Measurements from ENCODE around the gene RNF126.
"Not testable (repeated sequence)": the region's sequence is repeated elsewhere in the genome, so short reads cannot be mapped to it uniquely, and the experiment has no call there.

The RNF126 gene

GRCh38 chr19:646779-647565 is 16.0 kb downstream of the RNF126 start:
- no peak for DNase-seq (ENCODE audit: low read depth)

DNA sequence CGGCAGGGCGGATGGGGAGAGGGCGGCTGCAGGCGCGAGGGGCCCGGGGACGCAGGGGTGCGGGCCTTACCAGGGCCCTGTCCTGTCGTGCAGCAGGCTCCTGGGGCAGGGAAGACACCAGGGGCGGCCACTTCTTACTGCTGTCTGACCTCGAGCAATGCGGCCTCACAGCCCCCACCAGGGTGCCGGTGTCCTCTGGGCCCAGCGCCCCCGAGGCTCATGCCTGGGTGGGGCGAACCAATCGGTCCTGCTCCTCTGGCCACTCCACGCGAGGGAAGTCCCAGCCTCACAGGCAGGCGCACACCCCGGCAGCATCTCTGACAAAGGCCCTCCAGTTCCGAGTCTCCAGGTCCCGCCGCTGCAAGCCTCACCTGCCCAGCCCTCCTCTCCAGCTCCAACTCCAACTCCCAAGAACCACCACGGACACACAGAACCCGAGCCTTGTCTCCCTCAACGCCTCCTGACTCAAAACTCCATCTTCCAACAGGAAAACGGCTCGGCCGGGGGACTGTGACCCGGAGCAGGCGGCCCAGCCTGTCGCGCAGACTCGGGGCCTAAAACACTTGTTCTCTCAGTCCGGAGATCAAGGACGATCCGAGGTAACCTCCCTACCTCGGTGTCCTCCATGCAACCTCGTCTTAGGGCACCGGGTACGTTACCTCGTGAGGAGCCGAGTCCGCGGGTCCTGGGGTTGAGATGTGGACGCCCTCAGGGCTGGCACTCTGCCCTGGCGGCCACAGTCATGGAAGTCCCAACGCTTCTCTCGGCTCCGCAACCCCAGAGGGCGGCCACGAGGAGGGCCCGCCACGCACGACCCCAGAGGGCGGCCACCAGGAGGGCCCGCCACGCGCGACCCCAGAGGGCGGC is 16.9 kb downstream of the RNF126 start:
- DNase-seq (ENCODE audit: low read depth), result no peak

DNA sequence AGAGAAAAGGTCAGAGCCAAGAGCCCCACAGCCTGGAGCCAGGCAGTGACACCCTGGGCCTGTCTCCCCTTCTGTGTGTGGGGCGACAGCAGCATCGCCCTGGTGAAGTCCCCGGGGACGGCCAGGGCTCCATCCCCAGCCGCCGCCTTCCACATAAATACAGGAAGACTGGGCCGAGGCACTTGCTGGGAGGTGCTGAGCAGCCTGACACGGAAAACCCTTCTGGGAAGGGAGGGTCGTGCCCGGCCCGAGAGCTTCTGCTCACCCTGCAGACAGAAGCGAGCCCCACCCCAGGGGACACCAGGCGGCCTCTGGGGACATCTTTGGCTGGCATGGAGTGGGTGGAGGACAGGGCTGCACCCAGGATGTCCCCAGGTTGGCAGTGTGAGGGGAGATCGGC is 18.2 kb downstream of the RNF126 start:
- DNase-seq (ENCODE audit: low read depth), result no peak

DNA sequence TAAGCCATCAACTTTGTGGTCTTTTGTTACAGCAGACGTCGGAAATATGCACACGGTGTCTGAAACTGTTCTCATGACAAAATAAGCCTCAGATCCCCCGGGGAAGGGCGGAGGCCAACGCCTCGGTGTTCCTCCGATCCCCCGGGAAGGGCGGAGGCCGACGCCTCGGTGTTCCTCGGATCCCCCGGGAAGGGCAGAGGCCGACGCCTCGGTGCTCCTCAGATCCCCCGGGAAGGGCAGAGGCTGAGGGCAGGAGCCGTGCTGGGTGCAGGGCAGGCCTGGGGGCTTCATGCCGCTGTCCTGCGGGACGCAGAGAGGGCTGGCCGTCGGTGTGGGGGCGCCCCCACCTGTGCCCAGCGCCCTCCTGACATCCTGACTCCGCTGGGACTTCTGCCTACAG is 18.7 kb downstream of the RNF126 start:
- DNase-seq (ENCODE audit: low read depth), result no peak

DNA sequence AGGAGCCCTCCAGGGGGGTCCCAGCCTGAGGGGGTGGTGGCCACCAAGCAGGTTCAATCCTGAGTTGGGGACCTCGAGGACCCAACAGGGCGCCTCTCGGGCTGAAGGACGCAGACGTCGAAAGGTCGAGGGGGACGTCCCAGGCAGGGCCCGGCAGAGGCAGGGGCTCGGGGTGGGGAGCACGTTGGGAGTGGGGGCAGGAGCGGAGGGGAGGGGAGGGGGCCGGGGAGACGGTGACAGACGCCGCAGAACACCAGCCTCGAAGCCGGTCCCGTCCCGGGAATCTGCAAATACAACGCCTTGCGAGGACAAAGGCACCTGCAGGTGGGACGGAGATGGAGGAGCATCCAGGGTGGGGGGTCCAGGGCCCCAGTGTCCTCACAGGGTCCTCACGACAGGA is 19.3 kb downstream of the RNF126 start:
- DNase-seq (ENCODE audit: low read depth), result no peak

DNA sequence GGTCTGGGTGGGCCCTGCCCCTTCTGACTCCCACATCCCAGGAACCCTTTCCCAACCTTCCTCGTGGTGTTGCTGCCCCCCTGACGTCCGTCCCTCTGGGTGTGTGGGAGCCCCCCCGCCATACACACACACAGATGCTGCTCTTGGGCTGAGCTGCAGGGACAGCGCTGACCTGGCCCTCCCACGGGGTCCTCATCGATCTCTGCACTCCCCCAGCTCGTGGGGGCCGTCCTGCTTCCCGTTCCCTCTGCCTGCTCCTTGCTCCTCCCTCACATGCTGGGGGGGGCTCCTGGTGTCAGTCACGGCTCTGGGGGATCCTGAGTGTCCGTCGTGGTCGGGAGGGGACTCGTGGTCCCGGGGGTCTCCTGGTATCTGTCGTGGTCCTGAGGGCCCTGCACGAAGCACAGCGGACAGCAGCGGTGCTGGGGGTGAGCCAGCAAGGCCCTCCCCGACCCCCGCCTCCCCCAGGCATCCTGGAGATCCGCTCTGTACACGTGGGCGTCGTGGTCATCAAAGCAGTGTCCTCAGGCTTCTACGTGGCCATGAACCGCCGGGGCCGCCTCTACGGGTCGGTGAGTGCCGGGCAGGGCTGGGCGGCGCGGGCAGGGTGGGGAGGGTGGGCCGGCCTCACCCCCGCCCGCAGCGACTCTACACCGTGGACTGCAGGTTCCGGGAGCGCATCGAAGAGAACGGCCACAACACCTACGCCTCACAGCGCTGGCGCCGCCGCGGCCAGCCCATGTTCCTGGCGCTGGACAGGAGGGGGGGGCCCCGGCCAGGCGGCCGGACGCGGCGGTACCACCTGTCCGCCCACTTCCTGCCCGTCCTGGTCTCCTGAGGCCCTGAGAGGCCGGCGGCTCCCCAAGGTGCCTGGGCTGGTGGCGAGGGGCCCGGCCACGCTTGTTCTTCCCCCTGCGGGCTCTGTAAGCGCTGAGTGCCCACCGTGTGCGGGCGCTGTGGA is 20.0 kb downstream of the RNF126 start:
- DNase-seq (ENCODE audit: low read depth), result no peak

DNA sequence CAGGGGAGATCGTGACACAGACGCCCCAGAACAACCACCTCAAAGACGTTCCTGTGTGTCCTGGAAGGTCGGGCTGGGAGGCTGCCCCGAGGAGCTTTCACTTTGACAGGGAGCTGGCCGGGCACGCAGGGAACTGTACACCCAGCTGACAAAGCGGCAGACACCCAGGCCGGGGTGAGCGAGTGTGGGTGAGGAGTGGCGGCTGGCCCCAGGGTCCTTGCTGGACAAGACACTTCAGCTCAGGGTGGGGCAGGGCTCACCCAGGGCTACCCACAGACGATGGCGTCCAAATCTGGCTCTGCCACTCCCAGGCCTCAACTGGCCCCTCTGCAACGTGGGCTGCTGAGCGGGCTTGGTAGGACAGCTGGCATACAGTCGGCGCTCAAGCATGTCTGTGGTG is 21.3 kb downstream of the RNF126 start:
- DNase-seq (ENCODE audit: low read depth), result no peak

DNA sequence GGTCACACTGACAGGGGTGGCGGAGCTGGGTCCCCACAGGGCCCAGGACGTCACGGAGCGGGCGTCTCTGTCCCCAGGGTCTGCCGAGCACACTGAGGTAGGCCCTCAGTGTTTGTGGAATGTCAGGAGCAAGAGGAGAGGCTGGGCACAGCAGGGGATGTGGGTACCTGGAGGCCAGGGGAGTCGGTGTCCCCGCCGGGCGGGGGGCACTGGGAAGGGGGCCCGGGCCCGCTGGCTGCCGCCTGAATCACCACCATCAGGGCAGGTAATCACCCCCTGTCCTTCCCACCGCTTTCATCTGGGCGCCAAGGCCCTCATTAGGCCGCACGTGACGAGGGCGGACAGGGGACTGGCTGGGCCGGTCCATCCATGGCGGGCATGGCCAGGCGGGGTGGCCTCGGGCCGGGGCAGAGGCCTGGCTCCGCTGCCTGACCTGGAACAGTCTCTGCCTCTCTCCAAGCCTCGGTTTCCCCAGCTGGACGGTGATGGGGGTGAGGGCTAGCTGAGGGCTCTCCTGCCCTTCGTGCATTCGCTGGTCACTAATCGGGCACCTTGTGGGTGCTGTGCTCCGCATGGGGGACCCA is 22.3 kb downstream of the RNF126 start:
- no peak for DNase-seq (ENCODE audit: low read depth)

DNA sequence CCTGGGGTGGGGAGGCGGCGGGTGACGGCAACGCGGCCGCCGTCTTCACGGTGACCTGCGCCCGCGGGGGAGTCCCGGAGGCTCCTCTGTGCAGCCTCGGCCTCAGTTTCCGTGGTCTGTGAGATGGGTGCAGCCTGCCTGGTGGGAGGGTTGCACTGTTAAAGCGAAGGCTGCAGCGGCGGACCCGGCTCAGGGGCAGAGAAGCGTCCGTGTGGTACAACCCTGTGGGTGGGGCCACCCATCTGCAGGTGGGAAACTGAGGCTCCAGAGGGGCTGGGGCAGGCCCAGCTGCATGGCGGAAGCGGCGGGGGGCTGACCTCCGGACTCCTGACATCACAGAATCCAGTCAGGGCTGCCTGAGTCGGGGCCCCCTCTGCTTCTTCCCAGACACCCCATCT is 22.9 kb downstream of the RNF126 start:
- DNase-seq (ENCODE audit: low read depth), result no peak

DNA sequence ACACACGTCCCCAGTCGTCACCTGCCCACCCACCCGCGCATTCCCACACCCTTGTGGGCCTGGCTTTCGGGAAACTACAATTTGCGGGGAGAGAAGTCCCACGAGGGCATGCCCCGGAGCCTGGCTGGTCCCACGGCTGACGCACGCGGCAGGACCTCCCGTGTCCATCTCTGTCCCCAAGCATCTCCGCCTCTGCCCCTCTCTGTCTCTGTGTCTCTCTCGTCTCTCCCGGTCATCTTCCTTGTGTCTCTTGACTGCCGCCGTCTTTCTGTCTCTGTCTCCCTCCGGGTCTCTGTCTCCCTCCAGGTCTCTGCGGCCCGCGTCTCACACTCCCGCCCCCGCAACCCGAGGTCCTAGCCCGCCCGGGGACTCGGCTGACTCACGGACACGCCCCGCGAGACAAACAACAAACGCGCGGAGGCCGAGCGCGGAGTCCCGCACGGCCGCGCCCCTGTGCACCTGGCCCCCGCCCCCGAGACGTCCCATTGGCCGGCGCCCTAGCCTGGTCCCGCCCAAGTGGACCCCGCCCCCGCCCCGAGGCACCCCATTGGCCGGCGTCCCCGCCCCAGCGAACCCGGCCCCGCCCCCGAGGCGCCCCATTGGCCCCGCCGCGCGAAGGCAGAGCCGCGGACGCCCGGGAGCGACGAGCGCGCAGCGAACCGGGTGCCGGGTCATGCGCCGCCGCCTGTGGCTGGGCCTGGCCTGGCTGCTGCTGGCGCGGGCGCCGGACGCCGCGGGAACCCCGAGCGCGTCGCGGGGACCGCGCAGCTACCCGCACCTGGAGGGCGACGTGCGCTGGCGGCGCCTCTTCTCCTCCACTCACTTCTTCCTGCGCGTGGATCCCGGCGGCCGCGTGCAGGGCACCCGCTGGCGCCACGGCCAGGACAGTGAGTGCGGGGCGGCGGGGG is 23.5 kb downstream of the RNF126 start, which contains the start of gene FGF22:
TSS of gene FGF22 (plus strand) at position 627 of the 908 bp plus-strand sequence. CDS start at position 674, 47 bp downstream.
- peak; percentile 90 for DNase-seq (ENCODE audit: low read depth)

DNA sequence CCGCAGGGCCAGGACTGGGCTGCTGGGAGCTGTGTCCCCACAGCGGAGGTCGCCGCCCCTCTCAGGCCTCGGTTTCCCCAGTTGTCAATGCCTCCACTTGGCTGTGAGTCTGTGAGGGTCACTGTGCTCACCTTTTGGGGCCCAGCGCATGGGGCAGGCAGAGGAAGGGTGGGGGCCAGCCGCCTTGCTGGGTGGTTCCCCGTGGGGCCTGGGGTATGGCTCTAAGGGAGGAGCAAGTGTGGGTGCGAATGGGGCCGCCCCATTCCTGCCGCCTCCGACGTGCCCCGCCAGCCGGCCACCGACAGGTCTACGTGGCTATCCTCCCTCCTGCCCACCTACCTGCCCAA is 24.1 kb downstream of the RNF126 start:
- no peak for DNase-seq (ENCODE audit: low read depth)

DNA sequence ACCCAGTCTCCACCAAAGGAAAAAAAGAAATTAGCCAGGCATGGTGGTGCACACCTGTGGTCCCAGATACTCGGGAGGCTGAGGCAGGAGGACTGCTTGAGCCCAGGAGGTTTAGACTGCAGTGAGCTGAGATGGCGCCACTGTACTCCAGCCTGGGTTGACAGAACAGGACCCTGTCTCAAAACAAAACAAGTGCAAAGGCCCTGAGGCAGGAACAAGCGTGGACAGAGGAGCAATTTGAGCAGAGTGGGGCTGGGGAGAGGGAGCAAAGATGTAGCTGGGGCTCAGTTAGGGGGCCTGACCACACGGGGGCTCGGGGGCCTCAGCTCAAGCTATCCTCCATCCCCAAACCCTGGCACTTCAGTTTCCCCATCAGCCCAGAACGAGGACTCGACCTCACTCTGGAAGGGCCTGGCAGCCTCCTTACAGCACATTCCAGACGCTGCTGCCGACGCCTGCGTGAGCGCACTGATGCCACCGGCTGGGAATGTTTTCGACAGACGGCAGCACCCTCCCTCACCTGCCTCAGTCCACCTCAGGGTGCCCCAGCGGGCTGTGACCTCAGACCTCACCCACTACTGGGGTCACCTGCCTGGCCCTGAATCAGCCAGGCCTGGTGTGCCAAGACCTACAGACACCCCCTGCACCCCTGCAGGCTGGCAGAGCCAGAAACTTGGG is 27.9 kb downstream of the RNF126 start:
- DNase-seq (ENCODE audit: low read depth), result no peak

- DNase-seq (ENCODE audit: low read depth), result no peak
Measured at GRCh38 chr19:633786-634639, 29.0 kb downstream of the RNF126 start.

DNA sequence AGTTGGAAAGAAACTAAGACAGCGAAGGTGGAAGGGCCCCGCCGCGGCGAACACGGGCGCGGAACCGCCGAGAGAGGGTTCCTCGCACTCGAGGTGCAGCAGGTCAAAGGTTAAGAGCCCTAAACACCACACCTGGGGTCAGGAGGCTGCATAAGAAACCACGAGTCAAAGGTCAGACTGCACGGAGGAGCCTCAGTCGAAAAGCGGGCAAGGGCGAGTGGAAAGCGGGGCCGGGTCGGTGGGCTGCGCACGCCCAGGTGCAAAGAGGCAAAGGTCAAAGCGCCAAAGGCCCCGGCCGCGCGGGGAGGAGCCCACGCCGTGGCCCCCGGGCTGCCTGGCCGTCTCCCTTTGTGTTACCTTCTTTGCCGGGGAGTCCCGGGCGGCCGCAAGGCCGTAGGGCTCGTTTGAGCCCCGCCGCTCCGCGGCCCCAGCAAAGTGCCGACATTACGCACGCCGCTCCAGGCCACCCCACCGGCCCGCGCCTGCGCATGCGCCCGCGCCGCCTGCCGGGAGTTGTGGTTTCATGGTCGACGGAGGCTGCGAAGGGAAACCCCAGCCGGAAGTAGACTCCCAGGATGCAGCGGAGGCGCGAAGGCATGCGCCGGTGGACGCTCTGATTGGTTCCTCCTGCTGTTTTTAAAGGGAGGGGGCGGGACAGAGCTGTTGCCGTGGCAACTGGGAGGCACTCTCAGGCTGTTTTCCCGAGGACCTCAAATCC is 29.8 kb downstream of the RNF126 start, which contains the start of gene POLRMT:
TSS of gene POLRMT (minus strand) at position 470 of the 718 bp plus-strand sequence. CDS start at position 445, 25 bp downstream.
- peak; percentile 97 for DNase-seq (ENCODE audit: low read depth)

DNA sequence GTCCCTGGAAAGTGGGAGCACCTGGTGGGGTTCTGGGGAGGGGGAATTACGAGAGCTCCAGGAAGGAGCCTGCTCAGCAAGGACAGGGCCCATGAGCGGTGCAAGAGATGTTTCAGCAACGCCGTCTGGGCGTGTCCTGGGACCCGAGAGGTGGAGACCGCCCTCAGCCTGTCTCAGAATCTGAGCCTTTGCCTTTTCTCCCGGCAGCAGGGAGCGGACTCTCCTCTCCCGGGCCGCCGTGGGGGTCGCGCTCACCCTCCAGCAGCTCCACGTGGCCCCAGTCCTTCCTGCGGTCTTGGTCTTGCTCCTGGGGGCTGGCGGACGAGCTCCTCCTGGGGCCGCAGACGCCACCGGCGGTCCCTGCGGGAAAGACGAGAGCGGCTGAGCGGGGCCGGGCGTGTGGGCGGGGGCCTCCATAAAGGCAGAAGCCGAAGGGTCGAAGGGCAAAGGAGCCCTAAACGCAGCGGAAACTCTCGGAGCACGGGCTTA is 30.4 kb downstream of the RNF126 start:
- DNase-seq (ENCODE audit: low read depth), result peak; percentile 33

DNA sequence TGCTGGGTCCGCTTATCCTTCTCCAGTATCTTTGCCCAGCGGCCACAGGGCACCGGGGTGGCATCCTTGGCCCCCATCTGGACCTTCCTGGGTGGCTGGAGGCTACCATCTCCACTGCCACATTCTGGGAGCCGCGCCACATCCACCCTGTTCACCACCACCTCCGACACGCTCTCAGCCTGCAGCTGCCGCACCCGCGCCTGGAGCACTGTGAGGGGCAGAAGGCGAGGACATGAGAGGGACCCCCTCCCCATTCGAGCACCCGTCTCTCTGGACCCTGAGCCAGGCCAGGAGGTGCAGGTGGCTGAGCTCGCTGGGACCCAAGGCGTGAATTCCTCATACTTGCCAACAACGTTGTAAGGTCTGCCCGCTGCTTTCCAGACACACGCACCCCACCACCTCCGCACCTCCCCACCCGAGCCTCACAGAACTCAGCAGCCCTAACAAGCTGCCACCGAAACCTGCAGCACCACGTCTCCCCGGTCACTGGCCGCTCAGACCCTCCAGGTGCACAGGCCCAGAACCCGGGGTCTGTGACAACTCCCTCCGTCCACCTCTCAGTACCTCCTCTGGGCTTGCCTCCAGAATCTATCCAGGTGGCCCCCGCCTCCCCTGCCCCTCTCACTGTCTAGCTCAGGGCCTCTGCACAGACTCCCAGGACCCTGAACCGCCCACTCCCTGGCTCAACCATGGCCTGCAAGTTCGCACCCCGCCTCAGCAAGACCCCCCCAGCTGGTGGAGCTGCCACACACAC is 32.9 kb downstream of the RNF126 start:
- no peak for DNase-seq (ENCODE audit: low read depth)

DNA sequence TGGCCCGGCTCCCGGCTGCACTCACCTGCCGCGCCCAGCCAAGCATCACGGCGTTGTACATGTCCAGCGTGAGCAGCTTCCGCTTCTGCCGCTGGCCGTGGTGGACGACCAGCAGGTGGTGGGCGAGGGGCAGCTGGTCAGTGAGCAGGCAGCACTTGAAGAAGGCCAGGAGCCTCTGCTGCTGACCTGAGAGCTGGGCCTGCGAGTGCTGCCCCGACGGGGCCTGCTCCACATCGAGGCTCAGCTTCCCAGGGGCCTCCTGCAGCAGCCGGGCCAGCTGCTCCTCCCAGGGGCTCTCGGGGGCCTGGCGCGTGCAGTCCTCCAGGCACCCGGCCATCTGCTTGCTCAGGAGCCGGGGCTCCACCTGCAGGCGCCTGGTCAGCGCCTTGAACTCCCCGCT is 33.5 kb downstream of the RNF126 start:
- DNase-seq (ENCODE audit: low read depth), result not testable (repeated sequence)
